Measurements from ENCODE around the gene THOC6. TPM values are rescaled to one million over a fixed set of nuclear protein-coding genes. Genes with fewer than 3 reads are reported as not detected.
A peak's percentile ranks its signal among the peaks of the same experiment; 100 is the strongest.

The THOC6 gene
- total RNA-seq, 2 experiments from 2014 or later = 45.6 to 51.5 TPM

- CTCF ChIA-PET = interaction anchor here (0.6 to 14.1 kb wide), 38 partner anchors 9 to 118 kb away, joined by 3 to 346 read pairs (median 7); partner anchors contain the start of genes BICDL2, PAQR4, ZNF205 and ZNF213
- peaks cover 2% of the 10 kb centered on the region for H3K9me3 Mint-ChIP-seq (ENCODE audit: low read depth)
- peaks cover 71% of the 10 kb centered on the region for H3K4me1 Mint-ChIP-seq
- ATAC-seq = peak; percentile 52
- no peaks in the 10 kb centered on the region for H3K27me3 Mint-ChIP-seq
- peak; percentile 84 for DNase-seq
- peak overlapping the region; percentile 81 for H3K4me3 Mint-ChIP-seq
- H3K36me3 Mint-ChIP-seq = peaks cover 55% of the 10 kb centered on the region
- H3K27ac Mint-ChIP-seq = peak overlapping the region; percentile 95
Observed at GRCh38 chr16:3058139-3059030, 34.5 kb downstream of the THOC6 start.

- H3K4me3 Mint-ChIP-seq = peak overlapping the region; percentile 81
- H3K27ac Mint-ChIP-seq = peak overlapping the region; percentile 90
- ATAC-seq = peak; percentile 76
- peaks cover 49% of the 10 kb centered on the region for H3K36me3 Mint-ChIP-seq
- CTCF ChIA-PET = interaction anchor here (0.7 to 14.1 kb wide), 39 partner anchors 8 to 117 kb away, joined by 3 to 346 read pairs (median 6); partner anchors contain the start of genes BICDL2, PAQR4 and ZNF213
- H3K4me1 Mint-ChIP-seq = peaks cover 71% of the 10 kb centered on the region
- H3K27me3 Mint-ChIP-seq = no peaks in the 10 kb centered on the region
- DNase-seq = peak; percentile 92
- peaks cover 2% of the 10 kb centered on the region for H3K9me3 Mint-ChIP-seq (ENCODE audit: low read depth)
Observed at GRCh38 chr16:3059041-3059722, 35.3 kb downstream of the THOC6 start.

GRCh38 chr16:3059723-3060242, 35.9 kb downstream of the THOC6 start:
- CTCF ChIA-PET = interaction anchor here (0.7 to 14.1 kb wide), 22 partner anchors 10 to 109 kb away, joined by 3 to 346 read pairs (median 10); partner anchors contain the start of genes BICDL2 and ZNF213
- H3K36me3 Mint-ChIP-seq = peaks cover 44% of the 10 kb centered on the region
- peaks cover 2% of the 10 kb centered on the region for H3K9me3 Mint-ChIP-seq (ENCODE audit: low read depth)
- H3K4me1 Mint-ChIP-seq = peaks cover 70% of the 10 kb centered on the region
- DNase-seq (no peak), ATAC-seq (no peak)
- H3K27me3 Mint-ChIP-seq = no peaks in the 10 kb centered on the region
- peak overlapping the region; percentile 81 for H3K4me3 Mint-ChIP-seq
- peak overlapping the region; percentile 87 for H3K27ac Mint-ChIP-seq

- ATAC-seq = no peak
- Mint-ChIP-seq H3K27ac (peak overlapping the region; percentile 87), H3K27me3 (no peaks in the 10 kb centered on the region), H3K4me1 (peaks cover 68% of the 10 kb centered on the region), H3K4me3 (peak overlapping the region; percentile 81), H3K36me3 (peaks cover 40% of the 10 kb centered on the region), H3K9me3 (ENCODE audit: low read depth) (peaks cover 2% of the 10 kb centered on the region)
- CTCF ChIA-PET = interaction anchor here (1.0 to 14.1 kb wide), 18 partner anchors 9 to 105 kb away, joined by 3 to 346 read pairs (median 15); partner anchors contain the start of genes BICDL2 and ZNF213
- DNase-seq = no peak
Observed at GRCh38 chr16:3060339-3061127, 36.7 kb downstream of the THOC6 start.

- ATAC-seq (no peak), DNase-seq (no peak)
- Mint-ChIP-seq H3K27ac (peak overlapping the region; percentile 35), H3K36me3 (peaks cover 43% of the 10 kb centered on the region), H3K27me3 (no peaks in the 10 kb centered on the region), H3K9me3 (ENCODE audit: low read depth) (peaks cover 2% of the 10 kb centered on the region), H3K4me3 (no peak overlapping the region), H3K4me1 (peaks cover 48% of the 10 kb centered on the region)
- CTCF ChIA-PET = interaction anchor here (1.2 to 14.1 kb wide), 7 partner anchors 9 to 101 kb away, joined by 4 to 346 read pairs (median 18); partner anchors contain the start of gene ZNF213
Observed at GRCh38 chr16:3062553-3062952, 38.7 kb downstream of the THOC6 start.

- CTCF ChIA-PET = interaction anchor here (0.8 to 14.1 kb wide), 9 partner anchors 12 to 106 kb away, joined by 3 to 346 read pairs (median 5); partner anchors contain the start of gene ZNF213
- Mint-ChIP-seq H3K27ac (peak overlapping the region; percentile 97), H3K36me3 (peaks cover 48% of the 10 kb centered on the region), H3K27me3 (no peaks in the 10 kb centered on the region), H3K4me3 (peak overlapping the region; percentile 100), H3K9me3 (ENCODE audit: low read depth) (peaks cover 2% of the 10 kb centered on the region), H3K4me1 (peaks cover 54% of the 10 kb centered on the region)
- no peak for DNase-seq
- ATAC-seq = no peak
Observed at GRCh38 chr16:3063625-3064386, 40.0 kb downstream of the THOC6 start.

- Mint-ChIP-seq H3K27ac (peak within 1 kb of the TSS; percentile 97), H3K4me3 (peak within 1 kb of the TSS; percentile 100), H3K9me3 (ENCODE audit: low read depth) (peaks cover 2% of the 10 kb centered on the region), H3K36me3 (peaks cover 56% of the 10 kb centered on the region), H3K27me3 (no peaks in the 10 kb centered on the region), H3K4me1 (peaks cover 59% of the 10 kb centered on the region)
- DNase-seq = peak; percentile 87
- CTCF ChIA-PET = interaction anchor here (0.7 to 14.1 kb wide), 11 partner anchors 10 to 65 kb away, joined by 3 to 346 read pairs (median 4); partner anchors contain the start of gene ZNF213
- peak; percentile 65 for ATAC-seq
Observed at GRCh38 chr16:3065069-3065741, 41.4 kb downstream of the THOC6 start, which contains the start of gene IL32. Gene IL32, plus strand, starts transcription at chr16:3065640. Its CDS starts 172 bp downstream, at chr16:3065812.

GRCh38 chr16:3065742-3066439, 42.1 kb downstream of the THOC6 start:
- peaks cover 51% of the 10 kb centered on the region for H3K36me3 Mint-ChIP-seq
- H3K9me3 Mint-ChIP-seq (ENCODE audit: low read depth) = peaks cover 2% of the 10 kb centered on the region
- H3K4me3 Mint-ChIP-seq = peak overlapping the region; percentile 100
- ATAC-seq = peak; percentile 11
- peaks cover 59% of the 10 kb centered on the region for H3K4me1 Mint-ChIP-seq
- DNase-seq = no peak
- CTCF ChIA-PET = interaction anchor here (0.7 to 14.1 kb wide), 10 partner anchors 10 to 65 kb away, joined by 3 to 346 read pairs (median 5); partner anchors contain the start of gene ZNF213
- peak overlapping the region; percentile 97 for H3K27ac Mint-ChIP-seq
- H3K27me3 Mint-ChIP-seq = no peaks in the 10 kb centered on the region

GRCh38 chr16:3066440-3066748, 42.6 kb downstream of the THOC6 start:
- Mint-ChIP-seq H3K9me3 (ENCODE audit: low read depth) (peaks cover 2% of the 10 kb centered on the region), H3K27me3 (no peaks in the 10 kb centered on the region), H3K36me3 (peaks cover 51% of the 10 kb centered on the region), H3K4me3 (peak overlapping the region; percentile 100), H3K27ac (peak overlapping the region; percentile 97), H3K4me1 (peaks cover 62% of the 10 kb centered on the region)
- DNase-seq = no peak
- ATAC-seq = peak; percentile 4
- CTCF ChIA-PET = interaction anchor here (0.6 to 14.1 kb wide), 8 partner anchors 8 to 64 kb away, joined by 3 to 346 read pairs (median 12); partner anchors contain the start of genes ZNF213 and ZSCAN10

- CTCF ChIA-PET = interaction anchor here (4.1 to 14.1 kb wide), 2 partner anchors 9 to 62 kb away, joined by 23 to 346 read pairs; partner anchors contain the start of gene ZNF213
- peaks cover 46% of the 10 kb centered on the region for H3K36me3 Mint-ChIP-seq
- DNase-seq = no peak
Observed at GRCh38 chr16:3068487-3068886, 44.7 kb downstream of the THOC6 start.

More at GRCh38 chr16:3068487-3068886, 44.7 kb downstream of the THOC6 start:
- Mint-ChIP-seq H3K27me3 (no peaks in the 10 kb centered on the region), H3K4me3 (peak overlapping the region; percentile 100), H3K4me1 (peaks cover 65% of the 10 kb centered on the region), H3K9me3 (ENCODE audit: low read depth) (no peaks in the 10 kb centered on the region), H3K27ac (peak overlapping the region; percentile 94)
- no peak for ATAC-seq

Data from activated CD8-positive, alpha-beta memory T cell treated with anti-CD3 and anti-CD28 coated beads, Interleukin-2, amount 10 ng/mL, durations not matched to agents 7 days and 5 days (primary cell).